ENCODE results near the gene ZNF26.

Gene ZNF26

GRCh38 chr12:132945806-132946205 lies 40.4 kb upstream of the ZNF26 start:
- no peak for DNase-seq (ENCODE audit: low read depth in 2 of 2)
- TF ChIP-seq CTCF (IDR thresholded peaks at IDR 0.05; ENCODE audit: low read depth, low read length) = no peak
- no peak overlapping the region for H3K4me3 ChIP-seq (replicated peaks in 1 of 2; ENCODE audit: low read depth in 2 of 2, low read length in 2 of 2)

GRCh38 chr12:132946246-132946820 lies 39.8 kb upstream of the ZNF26 start:
- no peak for DNase-seq (ENCODE audit: low read depth in 2 of 2)
- no peak overlapping the region for H3K4me3 ChIP-seq (replicated peaks in 1 of 2; ENCODE audit: low read depth in 2 of 2, low read length in 2 of 2)
- no peak for TF ChIP-seq CTCF (IDR thresholded peaks at IDR 0.05; ENCODE audit: low read depth, low read length)

GRCh38 chr12:132948146-132949066 lies 37.8 kb upstream of the ZNF26 start:
- TF ChIP-seq CTCF (IDR thresholded peaks at IDR 0.05; ENCODE audit: low read depth, low read length) = no peak
- DNase-seq (ENCODE audit: low read depth in 2 of 2) = no peak
- no peak overlapping the region for H3K4me3 ChIP-seq (replicated peaks in 1 of 2; ENCODE audit: low read depth in 2 of 2, low read length in 2 of 2)

- no peak overlapping the region for H3K4me3 ChIP-seq (replicated peaks in 1 of 2; ENCODE audit: low read depth in 2 of 2, low read length in 2 of 2)
- no peak for TF ChIP-seq CTCF (IDR thresholded peaks at IDR 0.05; ENCODE audit: low read depth, low read length)
- no peak for DNase-seq (ENCODE audit: low read depth in 2 of 2)
Observed at GRCh38 chr12:132949936-132950837, 36.0 kb upstream of the ZNF26 start.

GRCh38 chr12:132950844-132951535 lies 35.2 kb upstream of the ZNF26 start:
- no peak for TF ChIP-seq CTCF (IDR thresholded peaks at IDR 0.05; ENCODE audit: low read depth, low read length)
- no peak overlapping the region for H3K4me3 ChIP-seq (replicated peaks in 1 of 2; ENCODE audit: low read depth in 2 of 2, low read length in 2 of 2)

GRCh38 chr12:132951649-132952048 lies 34.5 kb upstream of the ZNF26 start:
- no peak for TF ChIP-seq CTCF (IDR thresholded peaks at IDR 0.05; ENCODE audit: low read depth, low read length)
- DNase-seq (ENCODE audit: low read depth in 2 of 2) = no peak
- no peak overlapping the region for H3K4me3 ChIP-seq (replicated peaks in 1 of 2; ENCODE audit: low read depth in 2 of 2, low read length in 2 of 2)

More at GRCh38 chr12:132950844-132951535, 35.2 kb upstream of the ZNF26 start:
- DNase-seq (ENCODE audit: low read depth in 2 of 2) = no peak
